CD4-positive, CD25-positive, alpha-beta regulatory T cell (primary cell): ENCODE results near the gene CELSR1. TPM values are rescaled to one million over a fixed set of nuclear protein-coding genes. Genes with fewer than 3 reads are reported as not detected.
A peak's percentile ranks its signal among the peaks of the same experiment; 100 is the strongest.

Experiments used
- ATAC-seq, 2 donors: fragments of 150-1000 bp; cut with Tn5 transposase; one replicate each; pipeline ENCODE4 v1.10.0; 2021; ENCODE audit warnings: low read depth in 2 of 2, moderate number of reproducible peaks in 2 of 2, moderate library complexity in 1 of 2
- DNase-seq, 3 donors: peaks; one replicate each; pipeline versions ENCODE4 v3.0.0 to v3.0.0-alpha.2; 2012 to 2022; ENCODE audit warnings: mixed read lengths in 1 of 3
- H3K27ac ChIP-seq: one replicate; pipeline ENCODE4 v1.7.0; 2013; ENCODE audit warnings: mild to moderate bottlenecking, low read length; ENCODE audit not compliant: insufficient read depth, poor library complexity, severe bottlenecking
- H3K27me3 ChIP-seq: one replicate; pipeline ENCODE4 v1.7.0; 2013; ENCODE audit warnings: low read length; ENCODE audit not compliant: control insufficient read depth, insufficient read depth
- H3K36me3 ChIP-seq: one replicate; pipeline ENCODE4 v1.7.0; 2013; ENCODE audit warnings: mild to moderate bottlenecking, low read length, moderate library complexity; ENCODE audit not compliant: control insufficient read depth, insufficient read depth
- H3K4me1 ChIP-seq: 2 replicates; pipeline ENCODE4 v1.7.0; 2013; ENCODE audit warnings: mild to moderate bottlenecking, low read length; ENCODE audit not compliant: insufficient read depth, control insufficient read depth, poor library complexity, severe bottlenecking
- H3K4me3 ChIP-seq: one replicate; pipeline ENCODE4 v1.7.0; 2013; ENCODE audit warnings: low read depth, mild to moderate bottlenecking, low read length, moderate library complexity
- H3K9me3 ChIP-seq, 2 experiments: 1 replicate in 1 of 2; 2 replicates in 1 of 2; pipeline ENCODE4 v1.7.0; 2013; ENCODE audit warnings: low read length in 2 of 2, mild to moderate bottlenecking in 1 of 2, moderate library complexity in 1 of 2; ENCODE audit not compliant: control insufficient read depth in 2 of 2
- H3K27ac Mint-ChIP-seq, 3 donors: one replicate each; pipeline ENCODE4 v1.8.0; 2020 to 2022; ENCODE audit warnings: mild to moderate bottlenecking in 3 of 3, mixed read lengths in 3 of 3, moderate library complexity in 2 of 3
- H3K27me3 Mint-ChIP-seq: one replicate; pipeline ENCODE4 v1.8.0; 2022; ENCODE audit warnings: mild to moderate bottlenecking, mixed read lengths
- H3K36me3 Mint-ChIP-seq: one replicate; pipeline ENCODE4 v1.8.0; 2020; ENCODE audit warnings: mixed read lengths
- H3K4me1 Mint-ChIP-seq, 4 donors: one replicate each; pipeline ENCODE4 v1.8.0; 2020 to 2022; ENCODE audit warnings: mixed read lengths in 4 of 4, mild to moderate bottlenecking in 1 of 4
- H3K4me3 Mint-ChIP-seq, 4 donors: one replicate each; pipeline ENCODE4 v1.8.0; 2020 to 2022; ENCODE audit warnings: mild to moderate bottlenecking in 4 of 4, mixed read lengths in 4 of 4, moderate library complexity in 3 of 4
- H3K9me3 Mint-ChIP-seq, 7 donors: one replicate each; pipeline ENCODE4 v1.8.0; 2020 to 2022; ENCODE audit warnings: mixed read lengths in 7 of 7, mild to moderate bottlenecking in 3 of 7, moderate library complexity in 2 of 7
- polyA plus RNA-seq, 4 donors: library from polyadenylated mRNA; unstranded; fragments of 300-500 nt; fragmentation: Illumina TruSeq; gene quantifications; one replicate each; pipeline ENCODE4 v1.2.3, GENCODE V29; 2021
- total RNA-seq: library from RNA; stranded (reverse); gene quantifications from one replicate; pipeline ENCODE4 v1.2.3, GENCODE V29; 2022

CELSR1 gene
- total and polyA plus RNA-seq, 5 donors from 2014 or later: 0.10 to 1.4 (median 0.45) TPM; not detected in 1

GRCh38 chr22:46546466-46547178 lies 9.2 kb upstream of the CELSR1 start:
- Histone ChIP-seq H3K27ac (no peak overlapping the region), H3K36me3 (no peaks in the 10 kb centered on the region), H3K9me3 (no peaks in the 10 kb centered on the region), H3K27me3 (peaks cover under 1% of the 10 kb centered on the region), H3K4me3 (no peak overlapping the region), H3K4me1 (no peaks in the 10 kb centered on the region)
- H3K27ac Mint-ChIP-seq: no peak overlapping the region
- peaks cover 0 to 2% (median 0%) of the 10 kb centered on the region in 4 donors for H3K4me1 Mint-ChIP-seq
- H3K4me3 Mint-ChIP-seq: no peak overlapping the region
- ATAC-seq: no peak
- no peak for DNase-seq
- peaks cover 0 to 2% (median 0%) of the 10 kb centered on the region in 7 donors for H3K9me3 Mint-ChIP-seq
- H3K27me3 Mint-ChIP-seq: peaks cover 21% of the 10 kb centered on the region
- no peaks in the 10 kb centered on the region for H3K36me3 Mint-ChIP-seq

- no peaks in the 10 kb centered on the region for H3K9me3 ChIP-seq
- Mint-ChIP-seq H3K36me3 (no peaks in the 10 kb centered on the region), H3K9me3 (peaks cover 0 to 2% (median 0%) of the 10 kb centered on the region in 7 donors), H3K4me1 (peaks cover 0 to 2% (median 0%) of the 10 kb centered on the region in 4 donors), H3K4me3 (no peak overlapping the region), H3K27me3 (peaks cover 27% of the 10 kb centered on the region), H3K27ac (no peak overlapping the region)
- no peak for DNase-seq
- peaks cover 3% of the 10 kb centered on the region for H3K27me3 ChIP-seq
- H3K27ac ChIP-seq: no peak overlapping the region
- no peak overlapping the region for H3K4me3 ChIP-seq
- no peaks in the 10 kb centered on the region for H3K4me1 ChIP-seq
- ATAC-seq: no peak
- no peaks in the 10 kb centered on the region for H3K36me3 ChIP-seq
Measured at GRCh38 chr22:46545086-46545792, 7.8 kb upstream of the CELSR1 start.

GRCh38 chr22:46542011-46542985 lies 4.9 kb upstream of the CELSR1 start:
- Histone ChIP-seq H3K36me3 (no peaks in the 10 kb centered on the region), H3K27ac (no peak overlapping the region), H3K9me3 (no peaks in the 10 kb centered on the region), H3K27me3 (peaks cover 6% of the 10 kb centered on the region), H3K4me3 (no peak overlapping the region), H3K4me1 (peaks cover 6% of the 10 kb centered on the region)
- Mint-ChIP-seq H3K4me1 (peaks cover 0 to 10% (median 3%) of the 10 kb centered on the region in 4 donors), H3K4me3 (peak overlapping the region in 1 of 4 donors; percentile 10), H3K27ac (no peak overlapping the region), H3K36me3 (no peaks in the 10 kb centered on the region), H3K9me3 (peaks cover 0 to 2% (median 0%) of the 10 kb centered on the region in 7 donors), H3K27me3 (peaks cover 48% of the 10 kb centered on the region)
- ATAC-seq (peak; percentile 92 to 93), DNase-seq (peak; percentile 34 to 66 (median 64))

GRCh38 chr22:46541536-46541935 lies 4.1 kb upstream of the CELSR1 start:
- Histone ChIP-seq H3K27ac (no peak overlapping the region), H3K4me1 (peaks cover 6% of the 10 kb centered on the region), H3K4me3 (no peak overlapping the region), H3K36me3 (no peaks in the 10 kb centered on the region), H3K9me3 (no peaks in the 10 kb centered on the region), H3K27me3 (peaks cover 6% of the 10 kb centered on the region)
- H3K9me3 Mint-ChIP-seq: peaks cover 0 to 2% (median 0%) of the 10 kb centered on the region in 7 donors
- DNase-seq (no peak), ATAC-seq (no peak)
- H3K27ac Mint-ChIP-seq: no peak overlapping the region
- peaks cover 48% of the 10 kb centered on the region for H3K27me3 Mint-ChIP-seq
- H3K4me3 Mint-ChIP-seq: no peak overlapping the region
- peaks cover 0 to 10% (median 3%) of the 10 kb centered on the region in 4 donors for H3K4me1 Mint-ChIP-seq
- H3K36me3 Mint-ChIP-seq: no peaks in the 10 kb centered on the region

- Mint-ChIP-seq H3K4me1 (peaks cover 0 to 10% (median 3%) of the 10 kb centered on the region in 4 donors), H3K27me3 (peaks cover 48% of the 10 kb centered on the region), H3K9me3 (peaks cover 0 to 2% (median 0%) of the 10 kb centered on the region in 7 donors), H3K27ac (no peak overlapping the region), H3K4me3 (no peak overlapping the region), H3K36me3 (no peaks in the 10 kb centered on the region)
- no peak for ATAC-seq
- H3K4me1 ChIP-seq: peaks cover 6% of the 10 kb centered on the region
- H3K9me3 ChIP-seq: no peaks in the 10 kb centered on the region
- no peak for DNase-seq
- no peaks in the 10 kb centered on the region for H3K36me3 ChIP-seq
- H3K27ac ChIP-seq: no peak overlapping the region
- peaks cover 6% of the 10 kb centered on the region for H3K27me3 ChIP-seq
- H3K4me3 ChIP-seq: no peak overlapping the region
Measured at GRCh38 chr22:46540874-46541273, 3.5 kb upstream of the CELSR1 start.

- H3K4me3 ChIP-seq: no peak overlapping the region
- H3K9me3 ChIP-seq: no peaks in the 10 kb centered on the region
- ATAC-seq: no peak
- Mint-ChIP-seq H3K27ac (no peak overlapping the region), H3K4me3 (peak overlapping the region in 1 of 4 donors; percentile 58), H3K27me3 (peaks cover 38% of the 10 kb centered on the region), H3K9me3 (peaks cover 0 to 2% (median 0%) of the 10 kb centered on the region in 7 donors), H3K36me3 (no peaks in the 10 kb centered on the region), H3K4me1 (peaks cover 0 to 10% (median 3%) of the 10 kb centered on the region in 4 donors)
- DNase-seq: no peak
- no peak overlapping the region for H3K27ac ChIP-seq
- peaks cover 6% of the 10 kb centered on the region for H3K4me1 ChIP-seq
- H3K27me3 ChIP-seq: peaks cover 6% of the 10 kb centered on the region
- H3K36me3 ChIP-seq: no peaks in the 10 kb centered on the region
Measured at GRCh38 chr22:46539169-46539568, 1.7 kb upstream of the CELSR1 start.

GRCh38 chr22:46538814-46539160 lies 1.4 kb upstream of the CELSR1 start:
- DNase-seq: no peak
- peaks cover 6% of the 10 kb centered on the region for H3K4me1 ChIP-seq
- H3K36me3 ChIP-seq: no peaks in the 10 kb centered on the region
- H3K27ac ChIP-seq: no peak overlapping the region
- peaks cover 0 to 10% (median 3%) of the 10 kb centered on the region in 4 donors for H3K4me1 Mint-ChIP-seq
- peaks cover 6% of the 10 kb centered on the region for H3K27me3 ChIP-seq
- peak overlapping the region in 2 of 4 donors; percentile 52 to 58 for H3K4me3 Mint-ChIP-seq
- no peak for ATAC-seq
- no peak overlapping the region for H3K4me3 ChIP-seq
- H3K9me3 ChIP-seq: no peaks in the 10 kb centered on the region
- peaks cover 0 to 2% (median 0%) of the 10 kb centered on the region in 7 donors for H3K9me3 Mint-ChIP-seq
- H3K36me3 Mint-ChIP-seq: no peaks in the 10 kb centered on the region
- H3K27ac Mint-ChIP-seq: no peak overlapping the region
- peaks cover 38% of the 10 kb centered on the region for H3K27me3 Mint-ChIP-seq
